WTC11 (cell line): ENCODE measurements around the gene EHF. TPM values are rescaled to one million over a fixed set of nuclear protein-coding genes. Genes with fewer than 3 reads are reported as not detected.

ENCODE experiments used
- ATAC-seq: fragments of 200-7000 bp; cut with Tn5 transposase; 2 replicates; pipeline ENCODE4 v1.10.0; 2021; ENCODE audit warnings: mild to moderate bottlenecking, moderate library complexity
- CTCF ChIA-PET: fragments of 300-600 bp; sonication (Branson Sonifier 250); formaldehyde crosslinking; loops from one replicate; lab custom pipeline; 2021; ENCODE audit warnings: antibody characterized with exemption; lab: Charles Lee
- POLR2A ChIA-PET: fragments of 350-600 bp; sonication (Branson Sonifier 250); formaldehyde crosslinking; loops from one replicate; lab custom pipeline; 2021; ENCODE audit warnings: antibody characterized with exemption; lab: Charles Lee
- DNase-seq: peaks from one replicate; pipeline ENCODE4 v3.0.0; 2021; ENCODE audit warnings: low spot score
- H3K27ac Mint-ChIP-seq: 2 replicates; pipeline ENCODE4 v1.8.0; 2021; ENCODE audit warnings: mixed read lengths
- H3K27me3 Mint-ChIP-seq: 2 replicates; pipeline ENCODE4 v1.8.0; 2021; ENCODE audit warnings: low read depth, mild to moderate bottlenecking, moderate library complexity, mixed read lengths
- H3K36me3 Mint-ChIP-seq: 2 replicates; pipeline ENCODE4 v1.8.0; 2021; ENCODE audit warnings: mixed read lengths
- H3K4me1 Mint-ChIP-seq: 2 replicates; pipeline ENCODE4 v1.8.0; 2022; ENCODE audit warnings: mixed read lengths
- H3K4me3 Mint-ChIP-seq: 2 replicates; pipeline ENCODE4 v1.8.0; 2021; ENCODE audit warnings: mild to moderate bottlenecking, moderate library complexity, mixed read lengths
- H3K9me3 Mint-ChIP-seq: 2 replicates; pipeline ENCODE4 v1.8.0; 2021; ENCODE audit warnings: mixed read lengths
- ATF1 ChIP-seq: sonication (generic); formaldehyde crosslinking; IDR thresholded peaks from 2 replicates; pipeline ENCODE4 v1.8.1; 2023; ENCODE audit warnings: mild to moderate bottlenecking, moderate library complexity, missing genetic modification reagents
- ESRRA ChIP-seq: sonication (generic); formaldehyde crosslinking; IDR thresholded peaks from 2 replicates; pipeline ENCODE4 v1.8.1; 2022; ENCODE audit warnings: mild to moderate bottlenecking, missing genetic modification reagents, borderline replicate concordance
- ETV6 ChIP-seq: sonication (generic); formaldehyde crosslinking; IDR thresholded peaks from 2 replicates; pipeline ENCODE4 v1.8.1; 2022; ENCODE audit warnings: mild to moderate bottlenecking, missing genetic modification reagents
- GTF2I ChIP-seq: fragments of 250-450 bp; sonication (Bioruptor Pico); conservative IDR thresholded peaks from 2 replicates; pipeline ENCODE4 v1.4.0; 2021; ENCODE audit warnings: mild to moderate bottlenecking
- JAZF1 ChIP-seq: fragments of 250-450 bp; sonication (Bioruptor Pico); IDR thresholded peaks from 2 replicates; pipeline ENCODE4 v1.9.0; 2021; ENCODE audit warnings: moderate library complexity, mild to moderate bottlenecking, inconsistent platforms
- NFYB ChIP-seq: sonication (generic); formaldehyde crosslinking; conservative IDR thresholded peaks from 2 replicates; pipeline ENCODE4 v1.8.0; 2022; ENCODE audit warnings: low read depth, missing genetic modification reagents
- NR2C2 ChIP-seq: sonication (generic); formaldehyde crosslinking; IDR thresholded peaks from 2 replicates; pipeline ENCODE4 v1.8.0; 2022; ENCODE audit warnings: mild to moderate bottlenecking, missing genetic modification reagents
- SP1 ChIP-seq: sonication (generic); formaldehyde crosslinking; conservative IDR thresholded peaks from 2 replicates; pipeline ENCODE4 v1.8.1; 2022; ENCODE audit warnings: missing genetic modification reagents
- TCF7 ChIP-seq: sonication (generic); formaldehyde crosslinking; IDR thresholded peaks from 2 replicates; pipeline ENCODE4 v1.8.0; 2022; ENCODE audit warnings: mild to moderate bottlenecking, low read depth, missing genetic modification reagents, moderate library complexity
- ZNF121 ChIP-seq: sonication (generic); formaldehyde crosslinking; IDR thresholded peaks from 2 replicates; pipeline ENCODE4 v1.8.0; 2023; ENCODE audit warnings: missing genetic modification reagents
- ZNF263 ChIP-seq: sonication (generic); formaldehyde crosslinking; IDR thresholded peaks from 2 replicates; pipeline ENCODE4 v1.8.1; 2022; ENCODE audit warnings: low read depth, mild to moderate bottlenecking, moderate library complexity, missing genetic modification reagents
- ZNF317 ChIP-seq: sonication (generic); formaldehyde crosslinking; IDR thresholded peaks from 2 replicates; pipeline ENCODE4 v1.8.1; 2023; ENCODE audit warnings: low read depth, mild to moderate bottlenecking, moderate library complexity, missing genetic modification reagents, borderline replicate concordance
- ZNF423 ChIP-seq: fragments of 250-450 bp; sonication (Bioruptor Pico); IDR thresholded peaks from 2 replicates; pipeline ENCODE4 v2.1.2; 2022; ENCODE audit warnings: mild to moderate bottlenecking, moderate library complexity
- total RNA-seq: library from RNA; stranded (reverse); gene quantifications from 3 replicates; pipeline ENCODE4 v1.2.3, GENCODE V29; 2021
- TF ChIP-seq, protein P1 (sequence below): sonication (generic); formaldehyde crosslinking; IDR thresholded peaks from 2 replicates; pipeline ENCODE4 v1.8.0; 2023; ENCODE audit warnings: missing genetic modification reagents
- TF ChIP-seq, protein P2 (sequence below): fragments of 250-450 bp; sonication (Bioruptor Pico); IDR thresholded peaks from 2 replicates; pipeline ENCODE4 v1.9.0; 2021; ENCODE audit warnings: mild to moderate bottlenecking, borderline replicate concordance
- TF ChIP-seq, protein P3 (sequence below): sonication (generic); formaldehyde crosslinking; IDR thresholded peaks from 2 replicates; pipeline ENCODE4 v1.8.1; 2023; ENCODE audit warnings: mild to moderate bottlenecking, missing genetic modification reagents, moderate library complexity
- TF ChIP-seq, protein P4 (sequence below): sonication (generic); formaldehyde crosslinking; IDR thresholded peaks from 2 replicates; pipeline ENCODE4 v1.8.1; 2023; ENCODE audit warnings: mild to moderate bottlenecking, missing genetic modification reagents, borderline replicate concordance
- TF ChIP-seq, protein P5 (sequence below): sonication (generic); formaldehyde crosslinking; IDR thresholded peaks from 2 replicates; pipeline ENCODE4 v1.8.1; 2022; ENCODE audit warnings: missing genetic modification reagents, borderline replicate concordance
- TF ChIP-seq, protein P6 (sequence below): sonication (generic); formaldehyde crosslinking; IDR thresholded peaks from 2 replicates; pipeline ENCODE4 v1.8.0; 2022; ENCODE audit warnings: mild to moderate bottlenecking, missing genetic modification reagents
- TF ChIP-seq, protein P7 (sequence below): sonication (generic); formaldehyde crosslinking; IDR thresholded peaks from 2 replicates; pipeline ENCODE4 v1.8.0; 2023; ENCODE audit warnings: mild to moderate bottlenecking, missing genetic modification reagents

EHF gene
- total RNA-seq, 1 experiment from 2014 or later: 0.46 TPM

DNA sequence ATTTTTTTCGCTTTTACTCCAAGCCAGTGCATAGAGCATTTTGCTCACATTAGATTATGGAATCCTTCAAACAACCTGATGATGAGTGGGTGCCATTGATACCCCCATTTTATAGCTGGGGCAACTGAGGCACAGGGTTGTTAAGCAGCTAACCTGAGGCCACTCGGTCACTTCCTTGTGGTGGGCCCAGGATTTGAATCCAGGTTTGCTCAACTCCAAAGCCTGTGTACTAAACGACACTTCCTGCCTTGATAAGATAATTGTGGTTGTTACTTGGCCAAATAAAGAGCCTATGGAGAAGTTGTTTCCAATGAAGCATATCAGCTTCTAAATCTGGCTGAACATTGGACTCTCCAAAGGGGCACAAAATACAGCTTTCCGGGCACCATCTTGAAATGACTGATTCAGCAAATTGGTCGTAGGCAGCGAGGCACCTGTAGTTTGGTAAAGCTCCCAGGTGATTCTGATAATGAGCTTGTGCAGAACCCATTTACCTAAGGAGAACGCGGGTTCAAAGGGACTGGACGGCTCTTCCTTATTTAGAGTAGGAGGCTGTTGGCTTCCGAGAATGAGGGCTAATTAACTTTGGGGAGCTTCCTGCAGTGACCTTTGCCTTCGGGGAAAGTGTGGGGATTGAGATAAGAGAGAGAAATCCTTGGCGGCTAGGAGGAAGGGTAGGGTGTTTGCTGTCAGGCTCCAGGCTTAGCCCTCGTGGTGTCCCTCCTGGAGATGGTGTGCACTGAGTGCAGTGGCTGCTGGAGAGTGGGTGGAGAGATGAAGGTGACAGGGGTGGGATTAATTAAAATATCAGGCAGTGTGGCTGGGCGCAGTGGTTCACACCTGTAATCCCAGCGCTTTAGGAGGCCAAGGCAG lies 17.5 kb upstream of the EHF start:
- no peaks in the 10 kb centered on the region for H3K27me3 Mint-ChIP-seq
- POLR2A ChIA-PET: no interaction called here
- DNase-seq: no peak
- H3K4me3 Mint-ChIP-seq: no peak overlapping the region
- ATAC-seq: no peak
- TF ChIP-seq, protein P1, sequence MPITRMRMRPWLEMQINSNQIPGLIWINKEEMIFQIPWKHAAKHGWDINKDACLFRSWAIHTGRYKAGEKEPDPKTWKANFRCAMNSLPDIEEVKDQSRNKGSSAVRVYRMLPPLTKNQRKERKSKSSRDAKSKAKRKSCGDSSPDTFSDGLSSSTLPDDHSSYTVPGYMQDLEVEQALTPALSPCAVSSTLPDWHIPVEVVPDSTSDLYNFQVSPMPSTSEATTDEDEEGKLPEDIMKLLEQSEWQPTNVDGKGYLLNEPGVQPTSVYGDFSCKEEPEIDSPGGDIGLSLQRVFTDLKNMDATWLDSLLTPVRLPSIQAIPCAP (CRISPR knock-in tag): no peak
- TF ChIP-seq, protein P2, sequence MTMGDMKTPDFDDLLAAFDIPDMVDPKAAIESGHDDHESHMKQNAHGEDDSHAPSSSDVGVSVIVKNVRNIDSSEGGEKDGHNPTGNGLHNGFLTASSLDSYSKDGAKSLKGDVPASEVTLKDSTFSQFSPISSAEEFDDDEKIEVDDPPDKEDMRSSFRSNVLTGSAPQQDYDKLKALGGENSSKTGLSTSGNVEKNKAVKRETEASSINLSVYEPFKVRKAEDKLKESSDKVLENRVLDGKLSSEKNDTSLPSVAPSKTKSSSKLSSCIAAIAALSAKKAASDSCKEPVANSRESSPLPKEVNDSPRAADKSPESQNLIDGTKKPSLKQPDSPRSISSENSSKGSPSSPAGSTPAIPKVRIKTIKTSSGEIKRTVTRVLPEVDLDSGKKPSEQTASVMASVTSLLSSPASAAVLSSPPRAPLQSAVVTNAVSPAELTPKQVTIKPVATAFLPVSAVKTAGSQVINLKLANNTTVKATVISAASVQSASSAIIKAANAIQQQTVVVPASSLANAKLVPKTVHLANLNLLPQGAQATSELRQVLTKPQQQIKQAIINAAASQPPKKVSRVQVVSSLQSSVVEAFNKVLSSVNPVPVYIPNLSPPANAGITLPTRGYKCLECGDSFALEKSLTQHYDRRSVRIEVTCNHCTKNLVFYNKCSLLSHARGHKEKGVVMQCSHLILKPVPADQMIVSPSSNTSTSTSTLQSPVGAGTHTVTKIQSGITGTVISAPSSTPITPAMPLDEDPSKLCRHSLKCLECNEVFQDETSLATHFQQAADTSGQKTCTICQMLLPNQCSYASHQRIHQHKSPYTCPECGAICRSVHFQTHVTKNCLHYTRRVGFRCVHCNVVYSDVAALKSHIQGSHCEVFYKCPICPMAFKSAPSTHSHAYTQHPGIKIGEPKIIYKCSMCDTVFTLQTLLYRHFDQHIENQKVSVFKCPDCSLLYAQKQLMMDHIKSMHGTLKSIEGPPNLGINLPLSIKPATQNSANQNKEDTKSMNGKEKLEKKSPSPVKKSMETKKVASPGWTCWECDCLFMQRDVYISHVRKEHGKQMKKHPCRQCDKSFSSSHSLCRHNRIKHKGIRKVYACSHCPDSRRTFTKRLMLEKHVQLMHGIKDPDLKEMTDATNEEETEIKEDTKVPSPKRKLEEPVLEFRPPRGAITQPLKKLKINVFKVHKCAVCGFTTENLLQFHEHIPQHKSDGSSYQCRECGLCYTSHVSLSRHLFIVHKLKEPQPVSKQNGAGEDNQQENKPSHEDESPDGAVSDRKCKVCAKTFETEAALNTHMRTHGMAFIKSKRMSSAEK: no peak
- TF ChIP-seq SP1 (CRISPR knock-in tag) (no peak), NR2C2 (CRISPR knock-in tag) (no peak), GTF2I (CRISPR knock-in tag) (no peak), JAZF1 (CRISPR knock-in tag) (no peak), ZNF263 (CRISPR knock-in tag) (no peak), ZNF317 (CRISPR knock-in tag) (no peak), ATF1 (no peak), ZNF121 (no peak), ETV6 (CRISPR knock-in tag) (no peak), NFYB (no peak), ESRRA (CRISPR knock-in tag) (no peak), ZNF423 (CRISPR knock-in tag) (no peak), TCF7 (CRISPR knock-in tag) (no peak)
- TF ChIP-seq, protein P3, sequence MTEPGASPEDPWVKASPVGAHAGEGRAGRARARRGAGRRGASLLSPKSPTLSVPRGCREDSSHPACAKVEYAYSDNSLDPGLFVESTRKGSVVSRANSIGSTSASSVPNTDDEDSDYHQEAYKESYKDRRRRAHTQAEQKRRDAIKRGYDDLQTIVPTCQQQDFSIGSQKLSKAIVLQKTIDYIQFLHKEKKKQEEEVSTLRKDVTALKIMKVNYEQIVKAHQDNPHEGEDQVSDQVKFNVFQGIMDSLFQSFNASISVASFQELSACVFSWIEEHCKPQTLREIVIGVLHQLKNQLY (CRISPR knock-in tag): no peak
- TF ChIP-seq, protein P4, sequence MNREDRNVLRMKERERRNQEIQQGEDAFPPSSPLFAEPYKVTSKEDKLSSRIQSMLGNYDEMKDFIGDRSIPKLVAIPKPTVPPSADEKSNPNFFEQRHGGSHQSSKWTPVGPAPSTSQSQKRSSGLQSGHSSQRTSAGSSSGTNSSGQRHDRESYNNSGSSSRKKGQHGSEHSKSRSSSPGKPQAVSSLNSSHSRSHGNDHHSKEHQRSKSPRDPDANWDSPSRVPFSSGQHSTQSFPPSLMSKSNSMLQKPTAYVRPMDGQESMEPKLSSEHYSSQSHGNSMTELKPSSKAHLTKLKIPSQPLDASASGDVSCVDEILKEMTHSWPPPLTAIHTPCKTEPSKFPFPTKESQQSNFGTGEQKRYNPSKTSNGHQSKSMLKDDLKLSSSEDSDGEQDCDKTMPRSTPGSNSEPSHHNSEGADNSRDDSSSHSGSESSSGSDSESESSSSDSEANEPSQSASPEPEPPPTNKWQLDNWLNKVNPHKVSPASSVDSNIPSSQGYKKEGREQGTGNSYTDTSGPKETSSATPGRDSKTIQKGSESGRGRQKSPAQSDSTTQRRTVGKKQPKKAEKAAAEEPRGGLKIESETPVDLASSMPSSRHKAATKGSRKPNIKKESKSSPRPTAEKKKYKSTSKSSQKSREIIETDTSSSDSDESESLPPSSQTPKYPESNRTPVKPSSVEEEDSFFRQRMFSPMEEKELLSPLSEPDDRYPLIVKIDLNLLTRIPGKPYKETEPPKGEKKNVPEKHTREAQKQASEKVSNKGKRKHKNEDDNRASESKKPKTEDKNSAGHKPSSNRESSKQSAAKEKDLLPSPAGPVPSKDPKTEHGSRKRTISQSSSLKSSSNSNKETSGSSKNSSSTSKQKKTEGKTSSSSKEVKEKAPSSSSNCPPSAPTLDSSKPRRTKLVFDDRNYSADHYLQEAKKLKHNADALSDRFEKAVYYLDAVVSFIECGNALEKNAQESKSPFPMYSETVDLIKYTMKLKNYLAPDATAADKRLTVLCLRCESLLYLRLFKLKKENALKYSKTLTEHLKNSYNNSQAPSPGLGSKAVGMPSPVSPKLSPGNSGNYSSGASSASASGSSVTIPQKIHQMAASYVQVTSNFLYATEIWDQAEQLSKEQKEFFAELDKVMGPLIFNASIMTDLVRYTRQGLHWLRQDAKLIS (CRISPR knock-in tag): no peak
- TF ChIP-seq, protein P5, sequence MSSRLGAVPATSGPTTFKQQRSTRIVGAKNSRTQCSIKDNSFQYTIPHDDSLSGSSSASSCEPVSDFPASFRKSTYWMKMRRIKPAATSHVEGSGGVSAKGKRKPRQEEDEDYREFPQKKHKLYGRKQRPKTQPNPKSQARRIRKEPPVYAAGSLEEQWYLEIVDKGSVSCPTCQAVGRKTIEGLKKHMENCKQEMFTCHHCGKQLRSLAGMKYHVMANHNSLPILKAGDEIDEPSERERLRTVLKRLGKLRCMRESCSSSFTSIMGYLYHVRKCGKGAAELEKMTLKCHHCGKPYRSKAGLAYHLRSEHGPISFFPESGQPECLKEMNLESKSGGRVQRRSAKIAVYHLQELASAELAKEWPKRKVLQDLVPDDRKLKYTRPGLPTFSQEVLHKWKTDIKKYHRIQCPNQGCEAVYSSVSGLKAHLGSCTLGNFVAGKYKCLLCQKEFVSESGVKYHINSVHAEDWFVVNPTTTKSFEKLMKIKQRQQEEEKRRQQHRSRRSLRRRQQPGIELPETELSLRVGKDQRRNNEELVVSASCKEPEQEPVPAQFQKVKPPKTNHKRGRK: no peak
- TF ChIP-seq, protein P6, sequence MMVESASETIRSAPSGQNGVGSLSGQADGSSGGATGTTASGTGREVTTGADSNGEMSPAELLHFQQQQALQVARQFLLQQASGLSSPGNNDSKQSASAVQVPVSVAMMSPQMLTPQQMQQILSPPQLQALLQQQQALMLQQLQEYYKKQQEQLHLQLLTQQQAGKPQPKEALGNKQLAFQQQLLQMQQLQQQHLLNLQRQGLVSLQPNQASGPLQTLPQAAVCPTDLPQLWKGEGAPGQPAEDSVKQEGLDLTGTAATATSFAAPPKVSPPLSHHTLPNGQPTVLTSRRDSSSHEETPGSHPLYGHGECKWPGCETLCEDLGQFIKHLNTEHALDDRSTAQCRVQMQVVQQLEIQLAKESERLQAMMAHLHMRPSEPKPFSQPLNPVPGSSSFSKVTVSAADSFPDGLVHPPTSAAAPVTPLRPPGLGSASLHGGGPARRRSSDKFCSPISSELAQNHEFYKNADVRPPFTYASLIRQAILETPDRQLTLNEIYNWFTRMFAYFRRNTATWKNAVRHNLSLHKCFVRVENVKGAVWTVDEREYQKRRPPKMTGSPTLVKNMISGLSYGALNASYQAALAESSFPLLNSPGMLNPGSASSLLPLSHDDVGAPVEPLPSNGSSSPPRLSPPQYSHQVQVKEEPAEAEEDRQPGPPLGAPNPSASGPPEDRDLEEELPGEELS (CRISPR knock-in tag): no peak
- TF ChIP-seq, protein P7, sequence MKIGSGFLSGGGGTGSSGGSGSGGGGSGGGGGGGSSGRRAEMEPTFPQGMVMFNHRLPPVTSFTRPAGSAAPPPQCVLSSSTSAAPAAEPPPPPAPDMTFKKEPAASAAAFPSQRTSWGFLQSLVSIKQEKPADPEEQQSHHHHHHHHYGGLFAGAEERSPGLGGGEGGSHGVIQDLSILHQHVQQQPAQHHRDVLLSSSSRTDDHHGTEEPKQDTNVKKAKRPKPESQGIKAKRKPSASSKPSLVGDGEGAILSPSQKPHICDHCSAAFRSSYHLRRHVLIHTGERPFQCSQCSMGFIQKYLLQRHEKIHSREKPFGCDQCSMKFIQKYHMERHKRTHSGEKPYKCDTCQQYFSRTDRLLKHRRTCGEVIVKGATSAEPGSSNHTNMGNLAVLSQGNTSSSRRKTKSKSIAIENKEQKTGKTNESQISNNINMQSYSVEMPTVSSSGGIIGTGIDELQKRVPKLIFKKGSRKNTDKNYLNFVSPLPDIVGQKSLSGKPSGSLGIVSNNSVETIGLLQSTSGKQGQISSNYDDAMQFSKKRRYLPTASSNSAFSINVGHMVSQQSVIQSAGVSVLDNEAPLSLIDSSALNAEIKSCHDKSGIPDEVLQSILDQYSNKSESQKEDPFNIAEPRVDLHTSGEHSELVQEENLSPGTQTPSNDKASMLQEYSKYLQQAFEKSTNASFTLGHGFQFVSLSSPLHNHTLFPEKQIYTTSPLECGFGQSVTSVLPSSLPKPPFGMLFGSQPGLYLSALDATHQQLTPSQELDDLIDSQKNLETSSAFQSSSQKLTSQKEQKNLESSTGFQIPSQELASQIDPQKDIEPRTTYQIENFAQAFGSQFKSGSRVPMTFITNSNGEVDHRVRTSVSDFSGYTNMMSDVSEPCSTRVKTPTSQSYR (CRISPR knock-in tag): no peak
- TF ChIP-seq, all 79 proteins: peak for 0
- Mint-ChIP-seq H3K27ac (no peak overlapping the region), H3K9me3 (no peaks in the 10 kb centered on the region), H3K36me3 (no peaks in the 10 kb centered on the region), H3K4me1 (peaks cover 5% of the 10 kb centered on the region; the same call in 1 of the 2 replicates)
- CTCF ChIA-PET: interaction anchor here (1.0 kb wide), 1 partner anchor 17 kb away, joined by 4 read pairs; no protein-coding TSS in a partner anchor
